Hepatocyte (in vitro differentiated cells): ENCODE measurements around the gene SYTL3. TPM values are rescaled to one million over a fixed set of nuclear protein-coding genes. Genes with fewer than 3 reads are reported as not detected.

ENCODE experiments used
- DNase-seq: peaks from one replicate; pipeline ENCODE4 v3.0.0-alpha.2; 2016; ENCODE audit warnings: low spot score
- H2AFZ ChIP-seq: fragments of 200-600 bp; sonication (generic); 2 replicates; pipeline ENCODE4 v1.6.0; 2016; ENCODE audit warnings: antibody characterized with exemption, mild to moderate bottlenecking
- H3K27ac ChIP-seq: fragments of 200-600 bp; sonication (generic); 2 replicates; pipeline ENCODE4 v1.5.1; 2016; ENCODE audit warnings: mild to moderate bottlenecking
- H3K27me3 ChIP-seq: fragments of 200-600 bp; sonication (generic); 2 replicates; pipeline ENCODE4 v1.6.1; 2016
- H3K36me3 ChIP-seq: fragments of 200-600 bp; sonication (generic); replicated peaks from 2 replicates; pipeline ENCODE4 v1.5.1; 2016; ENCODE audit warnings: low read depth; ENCODE audit not compliant: insufficient read depth
- H3K4me1 ChIP-seq: fragments of 200-600 bp; sonication (generic); 2 replicates; pipeline ENCODE4 v1.5.1; 2016; ENCODE audit warnings: mild to moderate bottlenecking, moderate library complexity; ENCODE audit not compliant: insufficient read depth
- H3K4me2 ChIP-seq: fragments of 200-600 bp; sonication (generic); 2 replicates; pipeline ENCODE4 v1.6.0; 2016
- H3K4me3 ChIP-seq: fragments of 200-600 bp; sonication (generic); 2 replicates; pipeline ENCODE4 v1.5.1; 2016; ENCODE audit warnings: mild to moderate bottlenecking
- H3K79me2 ChIP-seq: fragments of 200-600 bp; sonication (generic); 2 replicates; pipeline ENCODE4 v1.6.0; 2017; ENCODE audit warnings: mild to moderate bottlenecking
- H3K9me2 ChIP-seq: fragments of 200-600 bp; sonication (generic); replicated peaks from 2 replicates; pipeline ENCODE4 v1.6.0; 2017; ENCODE audit warnings: mild to moderate bottlenecking; ENCODE audit not compliant: insufficient read depth
- H3K9me3 ChIP-seq: fragments of 200-600 bp; sonication (generic); 2 replicates; pipeline ENCODE4 v1.5.1; 2016; ENCODE audit warnings: low read depth, mild to moderate bottlenecking
- H4K20me1 ChIP-seq: fragments of 200-600 bp; sonication (generic); 2 replicates; pipeline ENCODE4 v1.6.0; 2016; ENCODE audit warnings: mild to moderate bottlenecking; ENCODE audit not compliant: insufficient read depth, poor library complexity, severe bottlenecking
- EZH2 ChIP-seq: fragments of 200-600 bp; sonication (generic); IDR thresholded peaks from 2 replicates; pipeline ENCODE4 v1.6.1; 2016; ENCODE audit warnings: antibody characterized with exemption, mild to moderate bottlenecking, borderline replicate concordance
- EZH2phosphoT487 ChIP-seq: fragments of 200-600 bp; sonication (generic); IDR thresholded peaks from one replicate; pipeline ENCODE4 v1.6.1; 2018; ENCODE audit warnings: antibody characterized with exemption, mild to moderate bottlenecking, low read depth, moderate library complexity; ENCODE audit not compliant: unreplicated experiment, severe bottlenecking
- WGBS: methylation state at CpG from one replicate; pipeline ENCODE4 v1.1.6; 2016; ENCODE audit warnings: low lambda C conversion rate; ENCODE audit errors: missing lambda C conversion rate; 5-methylcytosine and 5-hydroxymethylcytosine counted together
- polyA plus RNA-seq: library from polyadenylated mRNA; unstranded; fragments of >200 nt; fragmentation: Nextera tagmentation; extraction: Ambion mirVana; gene quantifications from 2 replicates; pipeline ENCODE4 v1.2.1, GENCODE V29; 2016
- total RNA-seq: library from RNA; depleted of rRNA; stranded (reverse); fragments of >200 nt; gene quantifications from 2 replicates; pipeline ENCODE4 v1.2.3, GENCODE V29; 2014
- TF ChIP-seq, protein P1 (sequence below): fragments of 200-600 bp; sonication (generic); IDR thresholded peaks from 2 replicates; pipeline ENCODE4 v1.5.1; 2016; ENCODE audit warnings: antibody characterized with exemption, mild to moderate bottlenecking; ENCODE audit not compliant: poor library complexity

The SYTL3 gene
- total and polyA plus RNA-seq, 2 experiments from 2014 or later = 1.4 to 1.5 TPM

DNA sequence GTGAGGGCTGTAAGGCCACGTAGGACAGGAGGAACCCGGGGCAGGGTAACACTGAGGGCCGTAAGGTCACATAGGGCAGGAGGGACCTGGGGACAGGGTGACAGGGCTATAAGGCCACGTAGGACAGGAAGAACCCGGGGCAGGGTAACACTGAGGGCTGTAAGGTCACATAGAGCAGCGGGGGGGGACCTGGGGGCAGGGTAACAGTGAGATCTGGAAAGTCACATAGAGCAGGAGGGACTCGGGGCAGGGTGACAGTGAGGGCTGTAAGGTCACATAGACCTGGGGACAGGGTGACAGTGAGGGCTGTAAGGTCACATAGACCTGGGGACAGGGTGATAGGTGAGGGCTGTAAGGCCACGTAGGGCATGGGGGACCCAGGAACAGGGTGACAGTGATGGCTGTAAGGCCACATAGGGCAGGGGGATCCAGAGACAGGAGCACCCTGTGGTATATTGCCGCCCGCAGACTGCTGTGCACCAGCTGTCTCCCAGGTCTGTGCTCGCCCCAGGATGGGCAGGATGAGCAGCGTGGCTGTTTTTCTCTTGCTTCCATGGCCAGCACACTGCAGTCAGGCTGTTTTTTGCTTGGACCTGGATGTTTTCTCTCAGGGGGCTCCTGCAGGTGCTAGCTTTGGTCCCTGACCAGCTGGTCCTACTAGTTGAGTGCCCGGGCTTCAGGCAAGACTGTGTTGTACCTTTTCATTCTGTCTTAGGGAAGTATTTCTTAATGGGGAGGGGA, 55.7 kb downstream of the SYTL3 start:
- WGBS = 92% methylated on average over 12 of the region's 13 CpGs
- H3K4me1 ChIP-seq = peaks cover 39% of the 10 kb centered on the region
- H3K79me2 ChIP-seq = peaks cover 3% of the 10 kb centered on the region
- no peaks in the 10 kb centered on the region for H3K36me3 ChIP-seq
- no peaks in the 10 kb centered on the region for H3K27me3 ChIP-seq
- H3K9me3 ChIP-seq = no peaks in the 10 kb centered on the region
- no peak for DNase-seq
- no peak for TF ChIP-seq EZH2phosphoT487
- TF ChIP-seq EZH2 = no peak
- TF ChIP-seq, protein P1, sequence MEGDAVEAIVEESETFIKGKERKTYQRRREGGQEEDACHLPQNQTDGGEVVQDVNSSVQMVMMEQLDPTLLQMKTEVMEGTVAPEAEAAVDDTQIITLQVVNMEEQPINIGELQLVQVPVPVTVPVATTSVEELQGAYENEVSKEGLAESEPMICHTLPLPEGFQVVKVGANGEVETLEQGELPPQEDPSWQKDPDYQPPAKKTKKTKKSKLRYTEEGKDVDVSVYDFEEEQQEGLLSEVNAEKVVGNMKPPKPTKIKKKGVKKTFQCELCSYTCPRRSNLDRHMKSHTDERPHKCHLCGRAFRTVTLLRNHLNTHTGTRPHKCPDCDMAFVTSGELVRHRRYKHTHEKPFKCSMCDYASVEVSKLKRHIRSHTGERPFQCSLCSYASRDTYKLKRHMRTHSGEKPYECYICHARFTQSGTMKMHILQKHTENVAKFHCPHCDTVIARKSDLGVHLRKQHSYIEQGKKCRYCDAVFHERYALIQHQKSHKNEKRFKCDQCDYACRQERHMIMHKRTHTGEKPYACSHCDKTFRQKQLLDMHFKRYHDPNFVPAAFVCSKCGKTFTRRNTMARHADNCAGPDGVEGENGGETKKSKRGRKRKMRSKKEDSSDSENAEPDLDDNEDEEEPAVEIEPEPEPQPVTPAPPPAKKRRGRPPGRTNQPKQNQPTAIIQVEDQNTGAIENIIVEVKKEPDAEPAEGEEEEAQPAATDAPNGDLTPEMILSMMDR = no peak
- H3K9me2 ChIP-seq = no peaks in the 10 kb centered on the region
- H3K4me3 ChIP-seq = no peak overlapping the region
- H4K20me1 ChIP-seq = no peaks in the 10 kb centered on the region
- H3K4me2 ChIP-seq = no peak overlapping the region
- peak overlapping the region; percentile 94 for H3K27ac ChIP-seq
- H2AFZ ChIP-seq = no peak overlapping the region

GRCh38 chr6:158706369-158706982, 56.6 kb downstream of the SYTL3 start:
- Histone ChIP-seq H3K27ac (peak overlapping the region; percentile 94), H3K79me2 (peaks cover 3% of the 10 kb centered on the region), H3K4me3 (no peak overlapping the region), H2AFZ (no peak overlapping the region), H3K9me3 (no peaks in the 10 kb centered on the region), H4K20me1 (no peaks in the 10 kb centered on the region), H3K27me3 (no peaks in the 10 kb centered on the region), H3K9me2 (no peaks in the 10 kb centered on the region), H3K4me2 (peak overlapping the region; percentile 30), H3K36me3 (no peaks in the 10 kb centered on the region), H3K4me1 (peaks cover 40% of the 10 kb centered on the region)
- WGBS = 21% methylated on average over 6 of the region's 6 CpGs
- peak; percentile 82 for DNase-seq
- TF ChIP-seq, protein P1 = peak; percentile 58
- TF ChIP-seq EZH2phosphoT487 = no peak

DNA sequence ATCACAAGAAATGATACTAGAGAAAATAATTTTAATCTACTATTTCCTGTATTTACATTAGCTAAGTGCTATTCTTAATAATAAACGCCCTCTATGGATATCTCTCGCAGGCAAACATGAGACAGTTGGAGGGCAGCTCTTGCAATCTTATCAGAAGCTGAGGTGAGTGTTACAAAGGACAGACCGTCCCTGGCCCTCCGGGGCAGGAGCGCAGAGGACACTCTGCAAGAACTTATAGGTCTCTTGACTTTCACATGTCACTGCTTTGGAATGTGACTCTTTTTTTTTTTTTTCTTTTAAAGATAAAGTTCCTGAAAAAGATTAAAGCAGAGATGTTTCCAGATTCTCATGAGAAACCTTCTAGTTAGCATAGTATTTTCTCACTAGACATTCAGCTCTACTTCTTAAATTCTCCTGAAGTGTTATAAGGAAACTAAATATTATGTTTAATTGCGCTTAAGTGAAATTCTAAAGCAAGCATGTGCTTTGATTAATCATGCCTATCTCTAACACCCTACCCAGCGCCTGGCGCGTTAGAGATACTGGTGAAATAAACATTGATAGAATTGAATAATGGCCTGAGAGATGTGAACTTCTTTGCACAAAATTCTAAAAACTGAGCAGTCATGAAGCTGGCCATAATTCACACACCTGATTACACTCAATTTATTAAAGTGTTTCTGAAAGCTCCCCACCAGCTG, 57.4 kb downstream of the SYTL3 start:
- H3K36me3 ChIP-seq = no peaks in the 10 kb centered on the region
- WGBS = 11% methylated on average over 9 of the region's 9 CpGs
- H3K27me3 ChIP-seq = no peaks in the 10 kb centered on the region
- H3K9me2 ChIP-seq = no peaks in the 10 kb centered on the region
- no peak overlapping the region for H2AFZ ChIP-seq
- H3K27ac ChIP-seq = peak overlapping the region; percentile 94
- H3K79me2 ChIP-seq = peaks cover 3% of the 10 kb centered on the region
- no peak overlapping the region for H3K4me3 ChIP-seq
- H4K20me1 ChIP-seq = no peaks in the 10 kb centered on the region
- DNase-seq = peak; percentile 83
- H3K4me1 ChIP-seq = peaks cover 48% of the 10 kb centered on the region
- H3K9me3 ChIP-seq = no peaks in the 10 kb centered on the region
- peak overlapping the region; percentile 59 for H3K4me2 ChIP-seq
- TF ChIP-seq EZH2 (no peak), EZH2phosphoT487 (no peak)
- TF ChIP-seq, protein P1 = no peak
